Activated T-helper 1 cell treated with anti-CD3 and anti-CD28 coated beads, Interleukin-12 subunit alpha, Interleukin-12 subunit beta, Interleukin-2, Interleukin-4 antibody, amounts not matched to agents 30 ng/mL and 10 ng/mL and 1 ng/mL, durations not matched to agents 14 hours and 24 hours and 36 hours (primary cell): ENCODE results near the gene PIP5K1B. TPM values are rescaled to one million over a fixed set of nuclear protein-coding genes. Genes with fewer than 3 reads are reported as not detected.

Experiments
- total RNA-seq: library from RNA; stranded (reverse); gene quantifications from 2 replicates; pipeline ENCODE4 v1.2.3, GENCODE V29; 2022

The PIP5K1B gene
- total RNA-seq, 1 donor from 2014 or later, result 77.4 TPM

Other genes with a start within 250 kb of the PIP5K1B start
- gene TMEM252, start 164.4 kb upstream of the PIP5K1B start, total RNA-seq, result not detected in 2 replicates